GM12878 (cell line): Measurements from ENCODE around the gene SMIM27.

Experiments
- CBFB ChIP-seq: IDR thresholded peaks from 2 replicates; pipeline ENCODE4 v1.6.1; 2016; ENCODE audit warnings: antibody characterized with exemption, low read depth
- CTCF ChIP-seq, 3 experiments: IDR thresholded peaks in 2 of 3; conservative IDR thresholded peaks in 1 of 3; 2 replicates each; pipeline ENCODE4 v1.5.1; 2011; ENCODE audit warnings: low read depth in 3 of 3, low read length in 3 of 3, mild to moderate bottlenecking in 3 of 3, control low read depth in 2 of 3, moderate library complexity in 2 of 3, inconsistent platforms in 1 of 3, mixed read lengths in 1 of 3; ENCODE audit not compliant: control insufficient read depth in 2 of 3, insufficient read depth in 1 of 3; ENCODE audit errors: extremely low read depth in 1 of 3
- E4F1 ChIP-seq: fragments of 450-650 bp; IDR thresholded peaks from 2 replicates; pipeline ENCODE4 v1.6.1; 2018; ENCODE audit warnings: borderline replicate concordance, mild to moderate bottlenecking; ENCODE audit not compliant: partially characterized antibody
- EGR1 ChIP-seq, 2 experiments: IDR thresholded peaks; 1 replicate in 1 of 2; 2 replicates in 1 of 2; pipeline ENCODE4 v1.6.1; 2011 to 2012; ENCODE audit warnings: low read depth in 2 of 2, low read length in 2 of 2, borderline replicate concordance in 1 of 2, mild to moderate bottlenecking in 1 of 2, moderate library complexity in 1 of 2
- EZH2 ChIP-seq: IDR thresholded peaks from 2 replicates; pipeline ENCODE4 v1.6.1; 2012; ENCODE audit warnings: low read depth, mild to moderate bottlenecking, control low read depth, inconsistent platforms, low read length, borderline replicate concordance; ENCODE audit not compliant: control insufficient read depth
- JUNB ChIP-seq: IDR thresholded peaks from 2 replicates; pipeline ENCODE4 v1.6.1; 2016; ENCODE audit warnings: antibody characterized with exemption, mild to moderate bottlenecking
- MAX ChIP-seq: IDR thresholded peaks from 2 replicates; pipeline ENCODE4 v1.6.1; 2012; ENCODE audit warnings: low read depth, low read length, improper control_type of control experiment
- POLR2A ChIP-seq: IDR thresholded peaks from 2 replicates; pipeline ENCODE4 v1.6.1; 2011; ENCODE audit warnings: low read depth, mild to moderate bottlenecking, low read length
- POLR2AphosphoS5 ChIP-seq: IDR thresholded peaks from 2 replicates; pipeline ENCODE4 v1.6.1; 2011; ENCODE audit warnings: mild to moderate bottlenecking, low read length, inconsistent platforms
- REST ChIP-seq: IDR thresholded peaks from 2 replicates; pipeline ENCODE4 v1.6.1; 2012; ENCODE audit warnings: mild to moderate bottlenecking, low read depth, low read length
- SIX5 ChIP-seq: IDR thresholded peaks from 2 replicates; pipeline ENCODE4 v1.6.1; 2011; ENCODE audit warnings: mild to moderate bottlenecking, low read depth, low read length, moderate library complexity; ENCODE audit not compliant: severe bottlenecking
- ZNF274 ChIP-seq: IDR thresholded peaks from one replicate; pipeline ENCODE4 v1.8.0; 2011; ENCODE audit not compliant: insufficient read length, insufficient read depth

- TF ChIP-seq CTCF (IDR thresholded peaks at IDR 0.05 in 2 of 3, conservative IDR thresholded peaks at IDR 0.05 in 1 of 3; ENCODE audit: control insufficient read depth in 2 of 3, extremely low read depth in 1 of 3, insufficient read depth in 1 of 3, low read depth in 3 of 3, low read length in 3 of 3) (no peak), CBFB (no peak), REST (no peak), SIX5 (no peak), POLR2AphosphoS5 (no peak), E4F1 (no peak), EGR1 (IDR thresholded peaks at IDR 0.05; ENCODE audit: borderline replicate concordance in 1 of 2, low read depth in 2 of 2, low read length in 2 of 2) (no peak), POLR2A (no peak), MAX (no peak), ZNF274 (no peak), JUNB (no peak), EZH2 (no peak)
Measured at GRCh38 chr9:32577316-32577715, 25.2 kb downstream of the SMIM27 start.
